K562 (cell line): ENCODE measurements around the gene SCYL1. TPM values are rescaled to one million over a fixed set of nuclear protein-coding genes. Genes with fewer than 3 reads are reported as not detected.

ENCODE experiments used
- BCL6 ChIP-seq: fragments of 250-450 bp; sonication (Bioruptor Pico); IDR thresholded peaks from 2 replicates; pipeline ENCODE4 v1.4.0; 2020
- CBX8 ChIP-seq: fragments of 200-600 bp; sonication (generic); IDR thresholded peaks from 2 replicates; pipeline ENCODE4 v1.6.1; 2012; ENCODE audit warnings: borderline replicate concordance, mixed run types, low read depth, mild to moderate bottlenecking, moderate library complexity, mixed read lengths, low read length, control low read depth, inconsistent platforms; ENCODE audit not compliant: poor library complexity, severe bottlenecking; ENCODE audit errors: extremely low read depth
- CHD4 ChIP-seq: fragments of 200-600 bp; sonication (generic); IDR thresholded peaks from 3 replicates; pipeline ENCODE4 v1.6.1; 2012; ENCODE audit warnings: low read depth, mild to moderate bottlenecking, mixed read lengths, low read length, inconsistent platforms; ENCODE audit not compliant: insufficient read depth, insufficient replicate concordance, poor library complexity, severe bottlenecking
- COPS2 ChIP-seq: fragments of 450-650 bp; conservative IDR thresholded peaks from 2 replicates; pipeline ENCODE4 v1.6.1; 2016; ENCODE audit warnings: mild to moderate bottlenecking, moderate library complexity
- DNMT1 ChIP-seq: fragments of 450-650 bp; IDR thresholded peaks from 2 replicates; pipeline ENCODE4 v1.6.1; 2016; ENCODE audit warnings: antibody characterized with exemption, mild to moderate bottlenecking
- GABPB2 ChIP-seq: fragments of 250-450 bp; sonication (Bioruptor Pico); conservative IDR thresholded peaks from 2 replicates; pipeline ENCODE4 v1.5.1; 2021; ENCODE audit warnings: mild to moderate bottlenecking
- HDAC3 ChIP-seq: fragments of 450-650 bp; IDR thresholded peaks from 2 replicates; pipeline ENCODE4 v1.6.1; 2018; ENCODE audit warnings: borderline replicate concordance, mild to moderate bottlenecking, moderate library complexity; ENCODE audit not compliant: partially characterized antibody
- HMG20A ChIP-seq: fragments of 450-650 bp; formaldehyde crosslinking; conservative IDR thresholded peaks from 2 replicates; pipeline ENCODE4 v1.4.0; 2020; ENCODE audit warnings: mild to moderate bottlenecking, mixed read lengths
- HSF4 ChIP-seq: fragments of 250-450 bp; sonication (Bioruptor Pico); IDR thresholded peaks from 2 replicates; pipeline ENCODE4 v2.1.2; 2022; ENCODE audit warnings: mild to moderate bottlenecking, moderate library complexity, borderline replicate concordance
- PRMT5 ChIP-seq: sonication (generic); formaldehyde crosslinking; IDR thresholded peaks from 2 replicates; pipeline ENCODE4 v1.5.0; 2020; ENCODE audit warnings: missing genetic modification reagents
- SMAD4 ChIP-seq: fragments of 250-450 bp; sonication (Bioruptor Pico); conservative IDR thresholded peaks from 2 replicates; pipeline ENCODE4 v1.8.0; 2021; ENCODE audit warnings: inconsistent platforms, mild to moderate bottlenecking, moderate library complexity
- SP2 ChIP-seq: IDR thresholded peaks from 2 replicates; pipeline ENCODE4 v1.6.1; 2011; ENCODE audit warnings: mild to moderate bottlenecking, low read depth, low read length, moderate library complexity; ENCODE audit not compliant: poor library complexity, severe bottlenecking; ENCODE audit errors: extremely low read depth
- ZBTB8A ChIP-seq: fragments of 450-650 bp; IDR thresholded peaks from 2 replicates; pipeline ENCODE4 v1.6.1; 2018; ENCODE audit warnings: mild to moderate bottlenecking, moderate library complexity; ENCODE audit not compliant: partially characterized antibody
- ZNF143 ChIP-seq: sonication (generic); formaldehyde crosslinking; IDR thresholded peaks from 2 replicates; pipeline ENCODE4 v1.9.0; 2022; ENCODE audit warnings: mild to moderate bottlenecking, missing genetic modification reagents
- ZNF644 ChIP-seq: fragments of 200-800 bp; sonication (Bioruptor generic); IDR thresholded peaks from 2 replicates; pipeline ENCODE4 v1.6.1; 2016; ENCODE audit warnings: low read depth, missing genetic modification characterization, missing compliant biosample characterization
- ZSCAN29 ChIP-seq: fragments of 450-650 bp; IDR thresholded peaks from 2 replicates; pipeline ENCODE4 v1.6.1; 2017
- polyA plus RNA-seq, 8 experiments: library from polyadenylated mRNA; depleted of rRNA in 4 of 8; stranded (reverse) in 5 of 8; unstranded in 3 of 8; fragments of >200 nt; fragmentation: Nextera tagmentation in 2 of 8; fragmentation: Illumina TruSeq in 1 of 8; extraction: Ambion mirVana in 2 of 8; extraction: Trizol in 1 of 8; gene quantifications; 2 replicates each; pipeline versions ENCODE4 v1.2.1 to v1.2.3, GENCODE V29; 2011 to 2014; ENCODE audit warnings: inconsistent platforms in 1 of 8, missing spikeins in 1 of 8
- total RNA-seq, 7 experiments: library from RNA; depleted of rRNA in 6 of 7; stranded (reverse); fragments of >200 nt in 6 of 7; fragmentation: Illumina TruSeq in 2 of 7; extraction: Trizol in 2 of 7; gene quantifications; 2 replicates each; pipeline versions ENCODE4 v1.2.1 to v1.2.3, GENCODE V29; 2011 to 2021; ENCODE audit warnings: low replicate concordance in 1 of 7
- TF ChIP-seq, protein P1 (sequence below): IDR thresholded peaks from 2 replicates; pipeline ENCODE4 v1.6.1; 2016; ENCODE audit warnings: missing genetic modification characterization, missing compliant biosample characterization
- TF ChIP-seq, protein P2 (sequence below), 2 experiments: IDR thresholded peaks in 1 of 2; conservative IDR thresholded peaks in 1 of 2; 2 replicates each; pipeline ENCODE4 v1.6.1; 2016; ENCODE audit warnings: low read depth in 2 of 2, mild to moderate bottlenecking in 1 of 2, missing compliant biosample characterization in 1 of 2, missing genetic modification characterization in 1 of 2, moderate library complexity in 1 of 2
- TF ChIP-seq, protein P3 (sequence below): fragments of 250-450 bp; sonication (Bioruptor Pico); IDR thresholded peaks from 2 replicates; pipeline ENCODE4 v1.8.0; 2022; ENCODE audit warnings: moderate library complexity, mild to moderate bottlenecking, inconsistent platforms
- TF ChIP-seq, protein P4 (sequence below): sonication (generic); formaldehyde crosslinking; IDR thresholded peaks from 2 replicates; pipeline ENCODE4 v1.8.0; 2022; ENCODE audit warnings: mild to moderate bottlenecking, missing genetic modification reagents

The SCYL1 gene
- total and polyA plus RNA-seq, 9 of the 15 experiments (the other 6 are each of a cell fraction or from before 2014, with no cell fraction given), result 1.9 to 145 (median 57.6) TPM

DNA sequence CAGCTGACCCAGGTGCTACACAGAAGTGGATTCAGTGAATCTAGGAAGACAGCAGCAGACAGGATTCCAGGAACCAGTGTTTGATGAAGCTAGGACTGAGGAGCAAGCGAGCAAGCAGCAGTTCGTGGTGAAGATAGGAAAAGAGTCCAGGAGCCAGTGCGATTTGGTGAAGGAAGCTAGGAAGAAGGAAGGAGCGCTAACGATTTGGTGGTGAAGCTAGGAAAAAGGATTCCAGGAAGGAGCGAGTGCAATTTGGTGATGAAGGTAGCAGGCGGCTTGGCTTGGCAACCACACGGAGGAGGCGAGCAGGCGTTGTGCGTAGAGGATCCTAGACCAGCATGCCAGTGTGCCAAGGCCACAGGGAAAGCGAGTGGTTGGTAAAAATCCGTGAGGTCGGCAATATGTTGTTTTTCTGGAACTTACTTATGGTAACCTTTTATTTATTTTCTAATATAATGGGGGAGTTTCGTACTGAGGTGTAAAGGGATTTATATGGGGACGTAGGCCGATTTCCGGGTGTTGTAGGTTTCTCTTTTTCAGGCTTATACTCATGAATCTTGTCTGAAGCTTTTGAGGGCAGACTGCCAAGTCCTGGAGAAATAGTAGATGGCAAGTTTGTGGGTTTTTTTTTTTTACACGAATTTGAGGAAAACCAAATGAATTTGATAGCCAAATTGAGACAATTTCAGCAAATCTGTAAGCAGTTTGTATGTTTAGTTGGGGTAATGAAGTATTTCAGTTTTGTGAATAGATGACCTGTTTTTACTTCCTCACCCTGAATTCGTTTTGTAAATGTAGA lies 24.3 kb upstream of the SCYL1 start (continued):
- TF ChIP-seq, protein P1, sequence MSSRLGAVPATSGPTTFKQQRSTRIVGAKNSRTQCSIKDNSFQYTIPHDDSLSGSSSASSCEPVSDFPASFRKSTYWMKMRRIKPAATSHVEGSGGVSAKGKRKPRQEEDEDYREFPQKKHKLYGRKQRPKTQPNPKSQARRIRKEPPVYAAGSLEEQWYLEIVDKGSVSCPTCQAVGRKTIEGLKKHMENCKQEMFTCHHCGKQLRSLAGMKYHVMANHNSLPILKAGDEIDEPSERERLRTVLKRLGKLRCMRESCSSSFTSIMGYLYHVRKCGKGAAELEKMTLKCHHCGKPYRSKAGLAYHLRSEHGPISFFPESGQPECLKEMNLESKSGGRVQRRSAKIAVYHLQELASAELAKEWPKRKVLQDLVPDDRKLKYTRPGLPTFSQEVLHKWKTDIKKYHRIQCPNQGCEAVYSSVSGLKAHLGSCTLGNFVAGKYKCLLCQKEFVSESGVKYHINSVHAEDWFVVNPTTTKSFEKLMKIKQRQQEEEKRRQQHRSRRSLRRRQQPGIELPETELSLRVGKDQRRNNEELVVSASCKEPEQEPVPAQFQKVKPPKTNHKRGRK (tag), result no peak; the same call in 1 of the 2 replicates
- TF ChIP-seq, protein P2, sequence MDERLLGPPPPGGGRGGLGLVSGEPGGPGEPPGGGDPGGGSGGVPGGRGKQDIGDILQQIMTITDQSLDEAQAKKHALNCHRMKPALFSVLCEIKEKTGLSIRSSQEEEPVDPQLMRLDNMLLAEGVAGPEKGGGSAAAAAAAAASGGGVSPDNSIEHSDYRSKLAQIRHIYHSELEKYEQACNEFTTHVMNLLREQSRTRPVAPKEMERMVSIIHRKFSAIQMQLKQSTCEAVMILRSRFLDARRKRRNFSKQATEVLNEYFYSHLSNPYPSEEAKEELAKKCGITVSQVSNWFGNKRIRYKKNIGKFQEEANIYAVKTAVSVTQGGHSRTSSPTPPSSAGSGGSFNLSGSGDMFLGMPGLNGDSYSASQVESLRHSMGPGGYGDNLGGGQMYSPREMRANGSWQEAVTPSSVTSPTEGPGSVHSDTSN (CRISPR knock-in tag; IDR thresholded peaks at IDR 0.05; ENCODE audit: low read depth), result no peak
- TF ChIP-seq, protein P2 (tag; conservative IDR thresholded peaks at IDR 0.05; ENCODE audit: low read depth), result no peak
- TF ChIP-seq ZNF644 (tag) (0 out of 2 replicates have a peak, but pooled peaks have one; percentile 29), ZSCAN29 (peak; percentile 73), SP2 (peak; percentile 2), ZNF143 (no peak), COPS2 (no peak), HSF4 (CRISPR knock-in tag) (no peak), HDAC3 (no peak), SMAD4 (CRISPR knock-in tag) (no peak), GABPB2 (CRISPR knock-in tag) (no peak; the same call in 1 of the 2 replicates), CBX8 (no peak), CHD4 (no peak), HMG20A (0 out of 2 replicates have a peak, but pooled peaks have one; percentile 34), ZBTB8A (no peak), BCL6 (CRISPR knock-in tag) (peak; percentile 52; the same call in 1 of the 2 replicates), PRMT5 (0 out of 2 replicates have a peak, but pooled peaks have one; percentile 65), DNMT1 (no peak)
- TF ChIP-seq, protein P3, sequence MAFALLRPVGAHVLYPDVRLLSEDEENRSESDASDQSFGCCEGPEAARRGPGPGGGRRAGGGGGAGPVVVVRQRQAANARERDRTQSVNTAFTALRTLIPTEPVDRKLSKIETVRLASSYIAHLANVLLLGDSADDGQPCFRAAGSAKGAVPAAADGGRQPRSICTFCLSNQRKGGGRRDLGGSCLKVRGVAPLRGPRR (CRISPR knock-in tag), result no peak
- TF ChIP-seq, protein P4, sequence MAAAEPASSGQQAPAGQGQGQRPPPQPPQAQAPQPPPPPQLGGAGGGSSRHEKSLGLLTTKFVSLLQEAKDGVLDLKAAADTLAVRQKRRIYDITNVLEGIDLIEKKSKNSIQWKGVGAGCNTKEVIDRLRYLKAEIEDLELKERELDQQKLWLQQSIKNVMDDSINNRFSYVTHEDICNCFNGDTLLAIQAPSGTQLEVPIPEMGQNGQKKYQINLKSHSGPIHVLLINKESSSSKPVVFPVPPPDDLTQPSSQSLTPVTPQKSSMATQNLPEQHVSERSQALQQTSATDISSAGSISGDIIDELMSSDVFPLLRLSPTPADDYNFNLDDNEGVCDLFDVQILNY (CRISPR knock-in tag), result no peak
